ENCODE results near the gene HDAC3. TPM values are rescaled to one million over a fixed set of nuclear protein-coding genes. Genes with fewer than 3 reads are reported as not detected.

The HDAC3 gene
- total and polyA plus RNA-seq, 12 donors = 27.7 to 43.0 (median 32.7) TPM

GRCh38 chr5:141630570-141631140 lies 6.0 kb downstream of the HDAC3 start:
- no peak for ATAC-seq
- intact Hi-C loops (cut with DNase I) = no loop called here
- peaks cover 0 to 91% (median 40%) of the 10 kb centered on the region in 9 donors for H3K36me3 ChIP-seq

GRCh38 chr5:141628175-141628788 lies 8.4 kb downstream of the HDAC3 start:
- TF ChIP-seq CTCF (IDR thresholded peaks at IDR 0.05) = no peak
- WGBS, 2 donors = 94 to 99% methylated on average over 6 of the region's 6 CpGs

More at GRCh38 chr5:141630570-141631140, 6.0 kb downstream of the HDAC3 start:
- Histone ChIP-seq H3K4me3 (no peak overlapping the region), H3K9me3 (no peaks in the 10 kb centered on the region), H3K27me3 (no peaks in the 10 kb centered on the region), H3K27ac (no peak overlapping the region), H3K4me1 (peaks cover 0 to 31% (median 12%) of the 10 kb centered on the region in 9 donors)
- DNase-seq = no peak
- 88 to 97% methylated on average over 5 of the region's 5 CpGs for WGBS, 2 donors
- no peak for TF ChIP-seq CTCF (IDR thresholded peaks at IDR 0.05)

DNA sequence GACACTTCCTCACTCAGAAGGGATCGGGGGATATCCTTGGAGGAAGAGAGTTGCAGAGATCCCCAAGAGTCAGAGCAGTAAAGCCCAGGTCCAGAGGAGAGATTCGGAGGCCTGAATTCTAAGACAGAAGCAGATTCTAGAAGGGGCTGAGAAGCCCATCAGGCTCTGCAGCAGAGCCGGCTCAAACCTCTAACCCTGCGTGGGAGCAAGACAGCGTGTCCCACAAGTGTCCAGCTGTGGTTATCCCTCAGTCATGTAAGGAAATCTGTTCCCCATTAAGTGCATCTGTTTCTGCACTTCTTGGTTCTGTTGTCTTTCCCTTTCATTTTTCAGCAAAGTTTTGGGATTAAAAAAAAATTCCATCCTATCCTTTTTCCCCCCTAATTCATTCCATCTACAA lies 13.0 kb downstream of the HDAC3 start:
- H3K9me3 ChIP-seq = no peaks in the 10 kb centered on the region
- H3K4me1 ChIP-seq = peaks cover 0 to 22% (median 6%) of the 10 kb centered on the region in 9 donors
- no peaks in the 10 kb centered on the region for H3K27me3 ChIP-seq
- ATAC-seq (no peak), DNase-seq (no peak)
- H3K36me3 ChIP-seq = peaks cover 0 to 90% (median 53%) of the 10 kb centered on the region in 9 donors
- 81 to 93% methylated on average over 5 of the region's 5 CpGs for WGBS, 2 donors
- TF ChIP-seq CTCF (IDR thresholded peaks at IDR 0.05) = no peak
- H3K4me3 ChIP-seq = no peak overlapping the region
- H3K27ac ChIP-seq = peak overlapping the region in 2 of 10 donors; percentile 44 to 59
- intact Hi-C loops (cut with DNase I) = no loop called here

More at GRCh38 chr5:141628175-141628788, 8.4 kb downstream of the HDAC3 start:
- intact Hi-C loops (cut with DNase I) = loop anchor here in 2 of 10 donors (5.0 kb wide), 1 partner anchor 41 kb away; no protein-coding TSS in a partner anchor
- Histone ChIP-seq H3K4me1 (peaks cover 0 to 17% (median 0%) of the 10 kb centered on the region in 9 donors), H3K27me3 (no peaks in the 10 kb centered on the region), H3K27ac (no peak overlapping the region), H3K36me3 (peaks cover 0 to 99% (median 56%) of the 10 kb centered on the region in 9 donors), H3K9me3 (no peaks in the 10 kb centered on the region), H3K4me3 (no peak overlapping the region)
- ATAC-seq (no peak), DNase-seq (no peak)

DNA sequence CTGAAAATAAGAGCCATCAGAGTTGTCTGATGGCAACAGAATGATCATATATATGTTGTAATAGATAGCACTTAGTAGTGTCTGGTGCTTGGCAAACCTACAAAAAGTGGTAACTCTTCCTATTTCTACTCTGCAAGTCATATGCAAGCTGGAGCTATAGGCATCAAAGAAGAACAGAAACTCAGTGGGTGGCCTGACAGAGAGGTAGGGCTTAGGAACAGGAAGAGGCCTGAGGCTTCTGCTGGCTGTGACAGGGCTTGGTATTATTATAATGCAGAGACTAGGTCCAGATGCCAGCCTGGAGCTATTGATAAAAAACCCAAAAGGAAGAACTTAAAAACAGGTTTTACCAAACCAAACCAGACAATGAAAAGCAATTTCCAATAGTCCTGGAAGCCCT lies 13.5 kb downstream of the HDAC3 start:
- no peak overlapping the region for H3K4me3 ChIP-seq
- peaks cover 0 to 23% (median 6%) of the 10 kb centered on the region in 9 donors for H3K4me1 ChIP-seq
- H3K9me3 ChIP-seq = no peaks in the 10 kb centered on the region
- intact Hi-C loops (cut with DNase I) = no loop called here
- peaks cover 0 to 86% (median 48%) of the 10 kb centered on the region in 9 donors for H3K36me3 ChIP-seq
- TF ChIP-seq CTCF (IDR thresholded peaks at IDR 0.05) = no peak
- H3K27ac ChIP-seq = peak overlapping the region in 3 of 10 donors; percentile 16 to 59 (median 44)
- ATAC-seq (no peak), DNase-seq (no peak)
- no peaks in the 10 kb centered on the region for H3K27me3 ChIP-seq
